K562 (cell line): Measurements from ENCODE around the gene GABPB2. TPM values are rescaled to one million over a fixed set of nuclear protein-coding genes. Genes with fewer than 3 reads are reported as not detected.

Experiments used
- ARID4B ChIP-seq: sonication (generic); formaldehyde crosslinking; IDR thresholded peaks from 2 replicates; pipeline ENCODE4 v1.8.0; 2022; ENCODE audit warnings: mild to moderate bottlenecking, missing genetic modification reagents
- BCOR ChIP-seq: fragments of 450-650 bp; IDR thresholded peaks from 2 replicates; pipeline ENCODE4 v1.6.1; 2016
- CBFA2T2 ChIP-seq: fragments of 450-650 bp; conservative IDR thresholded peaks from 2 replicates; pipeline ENCODE4 v1.6.1; 2017; ENCODE audit warnings: mild to moderate bottlenecking
- CREBBP ChIP-seq: IDR thresholded peaks from one replicate; pipeline ENCODE4 v1.6.1; 2012; ENCODE audit warnings: low read depth, mild to moderate bottlenecking, control low read depth, inconsistent platforms, low read length
- DDX20 ChIP-seq: fragments of 450-650 bp; IDR thresholded peaks from 2 replicates; pipeline ENCODE4 v1.6.1; 2016; ENCODE audit warnings: missing genetic modification characterization, low read depth, mild to moderate bottlenecking, missing compliant biosample characterization, moderate library complexity
- ESRRA ChIP-seq: fragments of 450-650 bp; IDR thresholded peaks from 2 replicates; pipeline ENCODE4 v1.6.1; 2014; ENCODE audit warnings: low read depth, mild to moderate bottlenecking, moderate library complexity, borderline replicate concordance
- GATAD2A ChIP-seq: fragments of 450-650 bp; IDR thresholded peaks from 2 replicates; pipeline ENCODE4 v1.6.1; 2017
- HDAC6 ChIP-seq: IDR thresholded peaks from 2 replicates; pipeline ENCODE4 v1.6.1; 2012; ENCODE audit warnings: low read depth, mild to moderate bottlenecking, control low read depth, inconsistent platforms, low read length, moderate library complexity
- JUN ChIP-seq, 2 experiments: sonication (generic) in 1 of 2; formaldehyde crosslinking in 1 of 2; IDR thresholded peaks; 2 replicates each; pipeline versions ENCODE4 v1.6.1 to v1.8.0; 2012 to 2022; ENCODE audit warnings: borderline replicate concordance in 2 of 2, mild to moderate bottlenecking in 2 of 2, improper control_type of control experiment in 1 of 2, low read depth in 1 of 2, low read length in 1 of 2, missing genetic modification reagents in 1 of 2
- SIN3B ChIP-seq: fragments of 450-650 bp; IDR thresholded peaks from 2 replicates; pipeline ENCODE4 v1.6.1; 2017; ENCODE audit warnings: low read depth, mild to moderate bottlenecking, moderate library complexity
- STAT6 ChIP-seq: sonication (generic); formaldehyde crosslinking; IDR thresholded peaks from 2 replicates; pipeline ENCODE4 v1.8.1; 2023; ENCODE audit warnings: mild to moderate bottlenecking, missing genetic modification reagents
- YBX1 ChIP-seq: fragments of 450-650 bp; IDR thresholded peaks from 2 replicates; pipeline ENCODE4 v1.7.1; 2016; ENCODE audit warnings: mild to moderate bottlenecking
- ZNF253 ChIP-seq: fragments of 250-450 bp; sonication (Bioruptor Pico); conservative IDR thresholded peaks from 2 replicates; pipeline ENCODE4 v1.6.1; 2021; ENCODE audit warnings: mild to moderate bottlenecking
- polyA plus RNA-seq, 8 experiments: library from polyadenylated mRNA; depleted of rRNA in 4 of 8; stranded (reverse) in 5 of 8; unstranded in 3 of 8; fragments of >200 nt; fragmentation: Nextera tagmentation in 2 of 8; fragmentation: Illumina TruSeq in 1 of 8; extraction: Ambion mirVana in 2 of 8; extraction: Trizol in 1 of 8; gene quantifications; 2 replicates each; pipeline versions ENCODE4 v1.2.1 to v1.2.3, GENCODE V29; 2011 to 2014; ENCODE audit warnings: inconsistent platforms in 1 of 8, missing spikeins in 1 of 8
- total RNA-seq, 7 experiments: library from RNA; depleted of rRNA in 6 of 7; stranded (reverse); fragments of >200 nt in 6 of 7; fragmentation: Illumina TruSeq in 2 of 7; extraction: Trizol in 2 of 7; gene quantifications; 2 replicates each; pipeline versions ENCODE4 v1.2.1 to v1.2.3, GENCODE V29; 2011 to 2021; ENCODE audit warnings: low replicate concordance in 1 of 7
- TF ChIP-seq, protein P1 (sequence below): fragments of 250-450 bp; sonication (Bioruptor Pico); IDR thresholded peaks from 2 replicates; pipeline ENCODE4 v1.4.0; 2020; ENCODE audit warnings: mild to moderate bottlenecking

The GABPB2 gene
- total and polyA plus RNA-seq, 9 of the 15 experiments (the other 6 are each of a cell fraction or from before 2014, with no cell fraction given), result 2.2 to 13.3 (median 6.1) TPM

DNA sequence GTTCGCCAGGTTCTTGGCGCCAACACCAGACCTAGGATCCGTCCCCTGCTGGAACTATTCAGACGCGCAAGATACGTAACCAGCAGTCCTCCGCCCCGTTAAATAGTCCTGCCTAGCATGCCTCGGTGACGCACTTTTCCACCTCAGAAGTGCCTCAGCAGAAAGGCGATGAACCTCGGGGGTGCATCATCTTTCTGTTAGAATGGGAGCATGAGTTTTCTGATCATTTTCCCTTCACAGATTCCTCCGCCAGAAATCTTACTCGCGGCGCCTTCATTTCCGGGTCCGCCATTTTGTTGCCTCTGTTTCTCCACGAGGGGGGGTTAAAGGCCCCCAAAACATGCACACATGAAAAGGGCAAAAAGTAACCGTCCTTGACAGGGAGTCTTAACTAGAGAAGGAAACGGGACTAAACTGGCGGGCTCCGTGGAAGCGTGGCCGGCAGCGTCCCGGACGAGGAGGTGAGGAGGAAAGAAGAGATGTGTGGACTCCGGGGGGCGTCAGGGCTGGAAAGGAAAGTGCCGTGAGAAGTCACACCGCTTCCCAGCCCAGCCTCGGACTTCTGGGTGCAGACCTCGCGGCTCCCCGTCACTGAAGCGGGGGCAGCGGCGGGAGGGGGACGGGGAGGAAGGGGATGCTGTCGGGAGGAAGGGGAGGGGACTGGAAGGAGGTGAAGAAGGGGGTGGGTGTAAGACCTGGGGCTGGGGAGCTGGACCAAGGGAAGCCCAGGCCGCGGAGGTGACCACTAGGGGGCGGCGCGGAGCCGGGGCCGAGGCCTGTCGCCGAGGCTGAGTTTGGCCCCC is at the start of gene GABPB2 (continued):
- TF ChIP-seq ESRRA (peak; percentile 80), ZNF253 (no peak), STAT6 (CRISPR knock-in tag) (no peak), JUN (IDR thresholded peaks at IDR 0.05; ENCODE audit: borderline replicate concordance, low read depth, low read length) (peak; percentile 11; the same call in 1 of the 2 replicates), JUN (CRISPR knock-in tag; IDR thresholded peaks at IDR 0.05; ENCODE audit: borderline replicate concordance) (peak; percentile 82; the same call in 1 of the 2 replicates), GATAD2A (peak; percentile 94), SIN3B (no peak), HDAC6 (no peak), CREBBP (no peak), DDX20 (tag) (no peak), BCOR (peak; percentile 83), CBFA2T2 (no peak), ARID4B (CRISPR knock-in tag) (peak; percentile 90), YBX1 (no peak)
- TF ChIP-seq, protein P1, sequence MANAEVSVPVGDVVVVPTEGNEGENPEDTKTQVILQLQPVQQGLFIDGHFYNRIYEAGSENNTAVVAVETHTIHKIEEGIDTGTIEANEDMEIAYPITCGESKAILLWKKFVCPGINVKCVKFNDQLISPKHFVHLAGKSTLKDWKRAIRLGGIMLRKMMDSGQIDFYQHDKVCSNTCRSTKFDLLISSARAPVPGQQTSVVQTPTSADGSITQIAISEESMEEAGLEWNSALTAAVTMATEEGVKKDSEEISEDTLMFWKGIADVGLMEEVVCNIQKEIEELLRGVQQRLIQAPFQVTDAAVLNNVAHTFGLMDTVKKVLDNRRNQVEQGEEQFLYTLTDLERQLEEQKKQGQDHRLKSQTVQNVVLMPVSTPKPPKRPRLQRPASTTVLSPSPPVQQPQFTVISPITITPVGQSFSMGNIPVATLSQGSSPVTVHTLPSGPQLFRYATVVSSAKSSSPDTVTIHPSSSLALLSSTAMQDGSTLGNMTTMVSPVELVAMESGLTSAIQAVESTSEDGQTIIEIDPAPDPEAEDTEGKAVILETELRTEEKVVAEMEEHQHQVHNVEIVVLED (CRISPR knock-in tag), result peak; percentile 90
